ENCODE results near the gene SAP25.

DNA sequence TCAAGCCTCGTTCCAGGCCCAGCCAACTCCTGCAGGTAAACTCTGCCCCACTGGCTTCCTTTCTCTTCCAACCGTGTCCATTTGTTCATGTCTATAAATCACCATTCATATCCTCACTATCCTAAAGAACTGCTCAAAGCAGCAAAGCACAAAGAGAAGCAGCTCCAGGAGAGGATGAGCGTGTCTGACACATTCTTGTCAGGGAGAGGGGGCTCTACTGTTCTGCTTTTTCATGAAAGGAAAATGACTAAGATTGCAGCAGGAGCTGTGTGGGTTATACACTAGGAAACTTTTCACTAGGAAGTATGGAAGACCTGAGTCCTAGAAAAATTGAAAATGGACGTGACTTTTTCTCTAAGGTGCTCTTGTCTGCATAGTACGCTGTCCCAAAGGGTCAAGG lies 18.0 kb downstream of the SAP25 start:
- TF ChIP-seq, protein P1, sequence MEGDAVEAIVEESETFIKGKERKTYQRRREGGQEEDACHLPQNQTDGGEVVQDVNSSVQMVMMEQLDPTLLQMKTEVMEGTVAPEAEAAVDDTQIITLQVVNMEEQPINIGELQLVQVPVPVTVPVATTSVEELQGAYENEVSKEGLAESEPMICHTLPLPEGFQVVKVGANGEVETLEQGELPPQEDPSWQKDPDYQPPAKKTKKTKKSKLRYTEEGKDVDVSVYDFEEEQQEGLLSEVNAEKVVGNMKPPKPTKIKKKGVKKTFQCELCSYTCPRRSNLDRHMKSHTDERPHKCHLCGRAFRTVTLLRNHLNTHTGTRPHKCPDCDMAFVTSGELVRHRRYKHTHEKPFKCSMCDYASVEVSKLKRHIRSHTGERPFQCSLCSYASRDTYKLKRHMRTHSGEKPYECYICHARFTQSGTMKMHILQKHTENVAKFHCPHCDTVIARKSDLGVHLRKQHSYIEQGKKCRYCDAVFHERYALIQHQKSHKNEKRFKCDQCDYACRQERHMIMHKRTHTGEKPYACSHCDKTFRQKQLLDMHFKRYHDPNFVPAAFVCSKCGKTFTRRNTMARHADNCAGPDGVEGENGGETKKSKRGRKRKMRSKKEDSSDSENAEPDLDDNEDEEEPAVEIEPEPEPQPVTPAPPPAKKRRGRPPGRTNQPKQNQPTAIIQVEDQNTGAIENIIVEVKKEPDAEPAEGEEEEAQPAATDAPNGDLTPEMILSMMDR (IDR thresholded peaks at IDR 0.05): no peak
- TF ChIP-seq POLR2AphosphoS5 (IDR thresholded peaks at IDR 0.05; ENCODE audit: low read depth, low read length) (no peak), TCF7L2 (IDR thresholded peaks at IDR 0.05; ENCODE audit: low read depth, low read length) (no peak), SIN3A (IDR thresholded peaks at IDR 0.05; ENCODE audit: borderline replicate concordance, insufficient read depth, low read depth, low read length) (no peak)

Measured in Panc1 (cell line).